ENCODE data around the gene TMEM25. TPM values are rescaled to one million over a fixed set of nuclear protein-coding genes. Genes with fewer than 3 reads are reported as not detected.

The TMEM25 gene
- total and polyA plus RNA-seq, 2 donors (not counting 3 experiments of a cell fraction or from before 2014, with no cell fraction given), result 18.9 to 34.6 TPM

DNA sequence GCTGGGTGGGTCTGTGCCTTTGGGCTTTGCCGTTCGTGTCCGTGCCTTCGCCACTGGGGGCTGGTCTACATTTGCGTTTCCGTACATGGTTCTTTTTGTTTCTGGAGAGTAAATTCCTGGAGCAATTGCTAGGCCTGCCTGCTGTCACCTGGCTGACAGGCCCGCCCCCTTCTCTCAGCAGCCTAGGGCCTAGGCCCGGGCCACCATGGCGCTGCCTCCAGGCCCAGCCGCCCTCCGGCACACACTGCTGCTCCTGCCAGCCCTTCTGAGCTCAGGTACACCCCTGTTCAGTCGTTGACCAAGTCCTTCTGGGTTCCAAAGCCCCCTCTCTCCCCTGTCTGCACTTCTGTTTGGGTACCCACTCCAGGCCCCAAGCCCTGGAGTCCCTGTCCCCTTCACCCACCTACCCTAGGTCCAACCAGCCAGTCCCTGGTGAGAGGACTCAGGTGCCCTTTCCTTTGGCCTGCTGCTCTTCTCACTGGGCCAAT, 649 bp downstream of the TMEM25 start:
- no peak for DNase-seq (ENCODE audit: low read depth, low spot score)
- no peak overlapping the region for H3K27ac ChIP-seq (ENCODE audit: insufficient read depth, low read depth, low read length)
- TF ChIP-seq, protein P1, sequence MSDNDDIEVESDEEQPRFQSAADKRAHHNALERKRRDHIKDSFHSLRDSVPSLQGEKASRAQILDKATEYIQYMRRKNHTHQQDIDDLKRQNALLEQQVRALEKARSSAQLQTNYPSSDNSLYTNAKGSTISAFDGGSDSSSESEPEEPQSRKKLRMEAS (IDR thresholded peaks at IDR 0.05; ENCODE audit: insufficient read depth, insufficient read length), result no peak
- TF ChIP-seq JUN (IDR thresholded peaks at IDR 0.05; ENCODE audit: borderline replicate concordance, insufficient read depth, insufficient read length, low read depth), result no peak
- peaks cover 10% of the 10 kb centered on the region for H3K4me1 ChIP-seq (ENCODE audit: control insufficient read depth, extremely low read depth, insufficient read depth, low read length)
- no peaks in the 10 kb centered on the region for H3K27me3 ChIP-seq (ENCODE audit: control insufficient read depth in 2 of 2, insufficient read depth in 2 of 2, low read length in 2 of 2)
- peak overlapping the region; percentile 31 for H3K4me2 ChIP-seq (ENCODE audit: insufficient read depth, low read length)
- POLR2A ChIA-PET, result no interaction called here
- no TSS peak for BruUV-seq (replicated peaks)
- no peaks in the 10 kb centered on the region for H4K20me1 ChIP-seq (replicated peaks; ENCODE audit: control insufficient read depth, extremely low read depth, insufficient read depth, low read length)
- H3K36me3 ChIP-seq (ENCODE audit: control insufficient read depth in 2 of 2, extremely low read depth in 1 of 2, insufficient read depth in 2 of 2, low read length in 2 of 2), result peaks cover 0 to 2% of the 10 kb centered on the region in 2 experiments
- intact Hi-C loops (cut with micrococcal nuclease), result no loop called here
- H3K4me3 ChIP-seq (replicated peaks in 1 of 3; ENCODE audit: insufficient read depth in 1 of 3, low read depth in 1 of 3, low read length in 3 of 3), result peak overlapping the region in 2 of 3 experiments; percentile 55 to 78
- no peaks in the 10 kb centered on the region for H3K9me3 ChIP-seq (replicated peaks; ENCODE audit: control insufficient read depth, insufficient read depth, low read length)
- H3K9me1 ChIP-seq (replicated peaks; ENCODE audit: control insufficient read depth, extremely low read depth, insufficient read depth, low read length), result no peaks in the 10 kb centered on the region
- dilution Hi-C loops (cut with MboI; ENCODE audit: extremely low pct_ligation_motif_present, low sequenced_read_pairs), result no loop called here
- no peaks in the 10 kb centered on the region for H3K79me2 ChIP-seq (ENCODE audit: control insufficient read depth, insufficient read depth, low read length)
- peak overlapping the region; percentile 23 for H2AFZ ChIP-seq (ENCODE audit: low read depth, low read length)
- no peak overlapping the region for H3K9ac ChIP-seq (replicated peaks; ENCODE audit: extremely low read depth, insufficient read depth, low read length)
- FAIRE-seq, result no peak
- CTCF ChIA-PET, result no interaction called here

DNA sequence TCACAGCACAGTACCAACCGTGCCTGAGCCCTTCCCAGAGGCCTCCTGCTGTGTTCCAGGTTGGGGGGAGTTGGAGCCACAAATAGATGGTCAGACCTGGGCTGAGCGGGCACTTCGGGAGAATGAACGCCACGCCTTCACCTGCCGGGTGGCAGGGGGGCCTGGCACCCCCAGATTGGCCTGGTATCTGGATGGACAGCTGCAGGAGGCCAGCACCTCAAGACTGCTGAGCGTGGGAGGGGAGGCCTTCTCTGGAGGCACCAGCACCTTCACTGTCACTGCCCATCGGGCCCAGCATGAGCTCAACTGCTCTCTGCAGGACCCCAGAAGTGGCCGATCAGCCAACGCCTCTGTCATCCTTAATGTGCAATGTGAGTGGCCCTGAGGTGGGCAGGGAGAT, 1.1 kb downstream of the TMEM25 start:
- Histone ChIP-seq H3K4me3 (replicated peaks in 1 of 3; ENCODE audit: insufficient read depth in 1 of 3, low read depth in 1 of 3, low read length in 3 of 3) (no peak overlapping the region), H3K4me1 (ENCODE audit: control insufficient read depth, extremely low read depth, insufficient read depth, low read length) (peaks cover 10% of the 10 kb centered on the region), H3K36me3 (ENCODE audit: control insufficient read depth in 2 of 2, extremely low read depth in 1 of 2, insufficient read depth in 2 of 2, low read length in 2 of 2) (peaks cover 0 to 2% of the 10 kb centered on the region in 2 experiments), H3K79me2 (ENCODE audit: control insufficient read depth, insufficient read depth, low read length) (no peaks in the 10 kb centered on the region), H4K20me1 (replicated peaks; ENCODE audit: control insufficient read depth, extremely low read depth, insufficient read depth, low read length) (no peaks in the 10 kb centered on the region), H3K27ac (ENCODE audit: insufficient read depth, low read depth, low read length) (no peak overlapping the region), H3K9me3 (replicated peaks; ENCODE audit: control insufficient read depth, insufficient read depth, low read length) (no peaks in the 10 kb centered on the region), H3K27me3 (ENCODE audit: control insufficient read depth in 2 of 2, insufficient read depth in 2 of 2, low read length in 2 of 2) (no peaks in the 10 kb centered on the region), H3K4me2 (ENCODE audit: insufficient read depth, low read length) (no peak overlapping the region), H3K9me1 (replicated peaks; ENCODE audit: control insufficient read depth, extremely low read depth, insufficient read depth, low read length) (no peaks in the 10 kb centered on the region), H2AFZ (ENCODE audit: low read depth, low read length) (no peak overlapping the region), H3K9ac (replicated peaks; ENCODE audit: extremely low read depth, insufficient read depth, low read length) (no peak overlapping the region)
- dilution Hi-C loops (cut with MboI; ENCODE audit: extremely low pct_ligation_motif_present, low sequenced_read_pairs) (no loop called here), intact Hi-C loops (cut with micrococcal nuclease) (no loop called here)
- ChIA-PET POLR2A (no interaction called here), CTCF (no interaction called here)
- DNase-seq (ENCODE audit: low read depth, low spot score) (no peak), FAIRE-seq (no peak)
- TF ChIP-seq, protein P2, sequence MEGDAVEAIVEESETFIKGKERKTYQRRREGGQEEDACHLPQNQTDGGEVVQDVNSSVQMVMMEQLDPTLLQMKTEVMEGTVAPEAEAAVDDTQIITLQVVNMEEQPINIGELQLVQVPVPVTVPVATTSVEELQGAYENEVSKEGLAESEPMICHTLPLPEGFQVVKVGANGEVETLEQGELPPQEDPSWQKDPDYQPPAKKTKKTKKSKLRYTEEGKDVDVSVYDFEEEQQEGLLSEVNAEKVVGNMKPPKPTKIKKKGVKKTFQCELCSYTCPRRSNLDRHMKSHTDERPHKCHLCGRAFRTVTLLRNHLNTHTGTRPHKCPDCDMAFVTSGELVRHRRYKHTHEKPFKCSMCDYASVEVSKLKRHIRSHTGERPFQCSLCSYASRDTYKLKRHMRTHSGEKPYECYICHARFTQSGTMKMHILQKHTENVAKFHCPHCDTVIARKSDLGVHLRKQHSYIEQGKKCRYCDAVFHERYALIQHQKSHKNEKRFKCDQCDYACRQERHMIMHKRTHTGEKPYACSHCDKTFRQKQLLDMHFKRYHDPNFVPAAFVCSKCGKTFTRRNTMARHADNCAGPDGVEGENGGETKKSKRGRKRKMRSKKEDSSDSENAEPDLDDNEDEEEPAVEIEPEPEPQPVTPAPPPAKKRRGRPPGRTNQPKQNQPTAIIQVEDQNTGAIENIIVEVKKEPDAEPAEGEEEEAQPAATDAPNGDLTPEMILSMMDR (IDR thresholded peaks at IDR 0.05; ENCODE audit: extremely low read depth in 1 of 2, insufficient read depth in 1 of 2, low read depth in 1 of 2, low read length in 2 of 2), result no peak
- no peak for TF ChIP-seq MYC (IDR thresholded peaks at IDR 0.05; ENCODE audit: low read depth, low read length)
- TF ChIP-seq POLR2A (IDR thresholded peaks at IDR 0.05; ENCODE audit: low read depth, low read length), result no peak
- no peak for TF ChIP-seq JUN (IDR thresholded peaks at IDR 0.05; ENCODE audit: borderline replicate concordance, insufficient read depth, insufficient read length, low read depth)
- TF ChIP-seq, protein P1 (IDR thresholded peaks at IDR 0.05; ENCODE audit: insufficient read depth, insufficient read length), result no peak
- no peak for TF ChIP-seq EZH2 (IDR thresholded peaks at IDR 0.05; ENCODE audit: borderline replicate concordance, low read depth, low read length, severe bottlenecking)
- TF ChIP-seq POLR2AphosphoS5 (IDR thresholded peaks at IDR 0.05; ENCODE audit: insufficient read depth, low read depth, low read length), result no peak
- TF ChIP-seq FOS (IDR thresholded peaks at IDR 0.05; ENCODE audit: borderline replicate concordance, insufficient read depth, low read length), result no peak
- BruUV-seq (replicated peaks), result no TSS peak

Data from endothelial cell of umbilical vein (primary cell).